Amygdala (tissue), 56 donors: ENCODE data around the gene AKR1E2.

Experiments used
- DNase-seq, 56 donors: peaks; one replicate each; lab custom pipeline; 2025; lab: John Stamatoyannopoulos, UW

AKR1E2 gene

DNA sequence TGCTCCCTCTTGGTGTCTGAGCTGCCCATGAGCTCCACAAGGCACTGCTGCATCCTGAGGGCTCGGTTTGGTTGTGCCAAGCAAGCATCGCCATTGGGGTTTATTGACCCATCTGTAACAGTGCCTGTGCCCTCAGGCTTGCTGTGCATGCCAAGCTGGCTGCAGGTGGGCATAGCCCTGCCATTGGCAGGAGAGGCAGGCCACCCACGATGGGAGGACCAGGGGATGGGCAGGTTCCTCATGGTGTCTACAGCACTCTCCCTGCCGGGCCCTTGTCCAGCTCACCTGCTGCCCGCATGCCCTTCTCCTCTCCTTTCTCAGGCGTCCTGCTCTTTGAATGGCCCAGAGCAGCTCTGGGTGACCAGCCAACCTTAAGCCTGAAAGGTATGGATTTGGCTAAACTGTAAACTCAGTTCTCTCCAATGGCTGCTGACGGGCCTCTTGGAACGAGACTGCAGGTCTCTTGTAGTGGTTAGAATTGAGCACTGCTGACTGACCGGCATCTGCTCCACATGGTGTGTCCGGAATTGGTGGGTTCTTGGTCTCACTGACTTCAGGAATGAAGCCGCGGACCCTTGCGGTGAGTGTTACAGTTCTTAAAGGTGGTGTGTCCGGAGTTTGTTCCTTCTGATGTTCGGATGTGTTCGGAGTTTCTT lies 17.6 kb downstream of the AKR1E2 start:
- DNase-seq, result no peak

- no peak for DNase-seq
Observed at GRCh38 chr10:4844864-4845263, 18.9 kb downstream of the AKR1E2 start.

GRCh38 chr10:4845766-4846165 lies 19.8 kb downstream of the AKR1E2 start:
- DNase-seq, result no peak

DNA sequence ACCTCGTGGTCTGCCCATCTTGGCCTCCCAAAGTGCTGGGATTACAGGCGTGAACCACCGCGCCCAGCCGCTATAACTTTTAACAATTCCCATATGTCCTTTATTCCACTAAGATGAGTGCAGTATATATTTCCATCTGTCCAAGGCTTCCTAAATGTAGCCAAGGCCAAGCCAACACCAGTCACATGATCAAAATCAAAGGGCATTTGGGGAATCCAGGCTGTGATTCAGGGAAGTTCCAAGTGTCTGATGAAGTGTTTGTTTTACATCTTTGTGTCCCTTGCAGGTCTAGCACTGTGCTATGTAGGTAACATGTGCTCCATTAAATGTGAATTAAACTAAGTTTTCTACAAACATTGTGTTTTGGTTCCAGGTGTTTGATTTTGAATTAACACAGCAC lies 20.8 kb downstream of the AKR1E2 start:
- no peak for DNase-seq

- DNase-seq, result no peak
Observed at GRCh38 chr10:4847561-4848355, 21.8 kb downstream of the AKR1E2 start.

- no peak for DNase-seq
Observed at GRCh38 chr10:4848356-4849041, 22.5 kb downstream of the AKR1E2 start.

DNA sequence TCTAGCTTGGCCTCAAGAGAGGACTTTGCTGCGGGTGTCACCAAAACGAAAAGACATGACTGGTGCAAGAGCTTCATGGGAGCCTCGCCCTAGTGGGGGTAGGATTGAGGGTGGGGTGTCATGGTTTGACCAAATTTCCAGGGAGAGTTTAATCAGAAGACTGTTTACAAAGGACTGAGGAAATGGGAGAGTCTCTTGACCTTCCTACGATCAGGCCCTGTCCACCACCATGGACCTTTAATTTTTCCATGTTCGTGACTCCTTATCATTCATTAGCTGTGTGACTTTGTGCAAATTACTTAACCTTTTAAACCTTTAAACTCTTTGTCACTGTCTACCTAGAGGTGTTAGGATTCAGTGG lies 23.0 kb downstream of the AKR1E2 start:
- no peak for DNase-seq

- DNase-seq, result peak; percentile 10 to 93 (median 68)
Observed at GRCh38 chr10:4849555-4850242, 23.7 kb downstream of the AKR1E2 start.

GRCh38 chr10:4850397-4850796 lies 24.4 kb downstream of the AKR1E2 start:
- no peak for DNase-seq

DNA sequence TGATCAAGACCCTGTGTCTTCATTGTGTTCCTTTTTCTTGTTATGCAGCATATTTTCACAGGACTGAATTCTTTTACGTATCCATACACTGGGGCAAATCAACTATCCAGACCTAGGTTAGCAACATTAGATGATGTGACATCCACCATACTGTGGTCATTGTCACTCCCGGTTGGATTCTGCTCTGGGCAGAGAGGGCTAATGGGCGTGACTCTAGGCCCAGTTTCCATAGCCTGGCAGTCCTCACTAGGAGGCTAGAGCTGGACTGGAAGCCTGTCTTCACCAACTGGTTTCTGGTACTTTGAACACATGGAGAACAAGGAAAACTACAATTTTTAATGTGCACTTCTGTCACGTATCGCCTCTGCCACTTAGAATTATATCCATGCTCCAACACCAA lies 25.2 kb downstream of the AKR1E2 start:
- no peak for DNase-seq

DNA sequence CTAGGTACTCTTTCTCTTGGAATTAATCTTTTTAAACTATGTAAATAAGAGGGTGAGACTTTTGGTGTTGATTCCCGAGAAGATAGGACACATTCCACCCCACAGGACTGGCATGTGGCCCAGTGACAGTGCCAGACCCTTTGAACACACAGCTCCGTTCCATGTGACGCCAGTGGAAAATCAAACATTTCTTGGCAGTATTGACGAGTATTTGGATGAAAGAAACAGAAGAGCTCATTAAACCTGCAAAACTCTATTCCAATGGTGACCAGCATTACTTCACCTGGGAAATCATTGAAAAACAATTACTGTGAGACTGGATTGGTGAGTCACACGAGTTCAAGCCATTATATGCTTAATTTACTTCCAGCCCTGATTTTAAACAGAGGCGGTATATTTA lies 25.8 kb downstream of the AKR1E2 start:
- peak in 4 of 56 donors; percentile 2 to 14 (median 10) for DNase-seq

DNA sequence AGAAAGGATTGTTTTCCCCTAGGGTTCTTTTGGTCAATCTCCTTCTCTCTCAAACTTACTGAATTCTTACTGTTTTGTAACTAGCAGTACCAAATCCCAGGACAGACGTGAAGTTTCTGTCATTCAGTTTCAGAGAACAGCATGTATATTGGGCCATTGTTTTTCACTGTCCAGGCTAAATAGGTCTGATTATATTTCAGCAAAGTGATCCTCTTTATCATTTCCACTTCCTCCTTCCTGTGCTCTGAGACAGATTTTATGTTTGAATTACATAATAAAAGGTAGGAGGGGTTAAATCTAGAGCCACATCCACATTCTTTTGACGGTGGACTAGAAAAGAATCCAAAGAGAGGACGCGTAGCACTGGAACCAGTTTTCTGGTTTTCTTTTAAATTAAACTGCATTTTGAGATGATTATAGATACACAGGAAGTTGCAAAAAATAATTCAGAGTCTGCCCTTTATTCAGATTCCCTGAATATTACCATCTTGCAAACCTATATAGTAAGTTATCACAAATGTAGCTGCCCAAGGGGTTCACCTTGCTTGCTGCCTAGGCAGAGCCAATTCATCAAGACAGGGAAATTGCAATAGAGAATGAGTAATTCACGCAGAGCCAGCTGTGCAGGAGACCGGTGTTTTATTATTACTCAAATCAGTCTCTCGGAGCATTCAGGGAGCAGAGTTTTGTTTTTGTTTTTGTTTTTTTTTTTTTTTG lies 40.1 kb downstream of the AKR1E2 start:
- DNase-seq, result no peak

- no peak for DNase-seq
Observed at GRCh38 chr10:4867109-4867519, 41.1 kb downstream of the AKR1E2 start.

- no peak for DNase-seq
Observed at GRCh38 chr10:4867520-4868356, 41.7 kb downstream of the AKR1E2 start.

- no peak for DNase-seq
Observed at GRCh38 chr10:4868357-4868657, 42.3 kb downstream of the AKR1E2 start.

GRCh38 chr10:4882704-4883078 lies 56.7 kb downstream of the AKR1E2 start:
- no peak for DNase-seq

- no peak for DNase-seq
Observed at GRCh38 chr10:4883079-4883739, 57.2 kb downstream of the AKR1E2 start.

- DNase-seq, result no peak
Observed at GRCh38 chr10:4885162-4885561, 59.2 kb downstream of the AKR1E2 start.

DNA sequence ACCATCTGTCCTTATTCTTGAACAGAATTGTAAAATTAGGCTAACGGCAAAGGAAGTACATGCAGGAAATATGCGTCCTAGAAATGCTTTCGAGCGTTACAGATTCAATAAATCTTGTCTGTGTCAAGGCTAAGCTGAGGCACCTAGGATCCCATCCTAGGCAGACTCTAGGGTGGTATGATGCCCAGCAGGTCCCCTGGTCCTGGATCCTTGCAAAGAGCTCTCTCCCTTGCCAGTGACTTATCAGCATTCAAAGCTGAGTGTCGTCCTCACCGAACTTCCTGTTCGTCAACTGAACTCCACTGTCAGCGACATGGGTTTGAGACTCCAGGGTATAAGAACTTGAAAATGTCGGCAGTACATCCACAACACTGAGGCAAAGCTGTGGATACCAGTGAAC lies 61.5 kb downstream of the AKR1E2 start:
- DNase-seq, result no peak
